SU-DHL-6 (cell line): Measurements from ENCODE around the gene HCN1.
"Not testable (repeated sequence)": the region's sequence is repeated elsewhere in the genome, so short reads cannot be mapped to it uniquely, and the experiment has no call there.

Source experiments
- H2AFZ ChIP-seq: fragments of 200-600 bp; sonication (generic); 2 replicates; pipeline ENCODE4 v1.6.1; 2014; ENCODE audit warnings: low read depth, mild to moderate bottlenecking, moderate library complexity, mixed read lengths, antibody characterized with exemption, low read length; ENCODE audit not compliant: severe bottlenecking
- H3F3A ChIP-seq: fragments of 200-600 bp; shearing (Covaris generic); 2 replicates; pipeline ENCODE4 v1.6.0; 2016; ENCODE audit warnings: antibody characterized with exemption, mild to moderate bottlenecking; ENCODE audit not compliant: insufficient read depth
- H3K27ac ChIP-seq: fragments of 200-600 bp; sonication (generic); 2 replicates; pipeline ENCODE4 v1.5.1; 2016; ENCODE audit warnings: low read depth, mild to moderate bottlenecking, low read length, moderate library complexity, mixed read lengths
- H3K27me3 ChIP-seq: fragments of 200-600 bp; sonication (generic), shearing (Covaris generic); 2 replicates; pipeline ENCODE4 v1.6.0; 2014; ENCODE audit warnings: mild to moderate bottlenecking, low read length
- H3K36me3 ChIP-seq: fragments of 200-600 bp; sonication (generic); 2 replicates; pipeline ENCODE4 v1.6.1; 2014; ENCODE audit warnings: mild to moderate bottlenecking, low read length, mixed read lengths
- H3K4me2 ChIP-seq: fragments of 300-600, 200-600 bp; shearing (Covaris generic), sonication (generic); 2 replicates; pipeline ENCODE4 v1.6.0; 2014; ENCODE audit warnings: low read length, low read depth, mild to moderate bottlenecking; ENCODE audit not compliant: poor library complexity, severe bottlenecking
- H3K4me3 ChIP-seq: fragments of 200-600 bp; sonication (generic); 2 replicates; pipeline ENCODE4 v1.5.1; 2014; ENCODE audit warnings: antibody characterized with exemption, low read length, mild to moderate bottlenecking, mixed read lengths; ENCODE audit not compliant: insufficient read depth, poor library complexity, severe bottlenecking
- H3K79me2 ChIP-seq: fragments of 200-600 bp; sonication (generic); 2 replicates; pipeline ENCODE4 v1.6.1; 2014; ENCODE audit warnings: mild to moderate bottlenecking, low read length, moderate library complexity; ENCODE audit not compliant: insufficient read depth
- H3K9ac ChIP-seq: fragments of 200-600 bp; sonication (generic); 2 replicates; pipeline ENCODE4 v1.7.0; 2014; ENCODE audit warnings: mild to moderate bottlenecking, low read length
- H3K9me2 ChIP-seq: fragments of 200-600 bp; sonication (generic); replicated peaks from 2 replicates; pipeline ENCODE4 v1.6.1; 2014; ENCODE audit warnings: low read length; ENCODE audit not compliant: insufficient read depth
- H3K9me3 ChIP-seq: fragments of 200-600 bp; sonication (generic); 2 replicates; pipeline ENCODE4 v1.6.1; 2014; ENCODE audit warnings: low read length, mixed read lengths; ENCODE audit not compliant: insufficient read depth
- H4K20me1 ChIP-seq: fragments of 200-600 bp; sonication (generic); 2 replicates; pipeline ENCODE4 v1.6.1; 2014; ENCODE audit warnings: low read depth, mild to moderate bottlenecking, antibody characterized with exemption, low read length, moderate library complexity, mixed read lengths
- CTCF ChIP-seq: fragments of 200-600 bp; sonication (generic); IDR thresholded peaks from one replicate; pipeline ENCODE4 v1.5.1; 2017; ENCODE audit warnings: antibody characterized with exemption, mild to moderate bottlenecking, low read length, moderate library complexity; ENCODE audit not compliant: insufficient read depth, poor library complexity, severe bottlenecking
- EZH2phosphoT487 ChIP-seq: fragments of 200-600 bp; sonication (generic), shearing (Covaris generic); conservative IDR thresholded peaks from 2 replicates; pipeline ENCODE4 v1.6.1; 2018; ENCODE audit warnings: mild to moderate bottlenecking, antibody characterized with exemption, low read length, moderate library complexity, mixed read lengths

The HCN1 gene

DNA sequence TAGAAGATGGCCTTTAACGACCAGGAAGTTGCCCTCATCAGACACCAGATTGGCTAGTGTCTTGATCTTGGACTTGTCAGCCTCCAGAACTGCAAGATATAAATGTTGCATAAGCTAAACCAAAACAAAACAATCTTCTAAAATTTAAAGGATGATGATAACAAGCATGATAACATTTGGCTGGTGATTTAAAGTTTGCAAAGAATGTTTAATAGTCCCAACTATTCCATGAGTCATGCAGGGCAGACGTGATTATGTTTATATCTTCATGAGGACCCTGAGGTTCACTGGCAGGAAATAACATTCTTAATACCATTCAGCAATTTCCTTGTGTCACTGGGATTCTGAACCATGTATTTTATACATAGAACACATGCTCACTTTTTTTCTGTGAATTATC, 319.8 kb downstream of the HCN1 start:
- Histone ChIP-seq H3K27me3 (no peaks in the 10 kb centered on the region), H3F3A (no peaks in the 10 kb centered on the region), H2AFZ (no peak overlapping the region), H3K9me2 (no peaks in the 10 kb centered on the region), H3K79me2 (no peaks in the 10 kb centered on the region), H4K20me1 (no peaks in the 10 kb centered on the region), H3K9me3 (peaks cover 5% of the 10 kb centered on the region; the same call in 1 of the 2 replicates), H3K4me3 (no peak overlapping the region), H3K9ac (no peak overlapping the region), H3K4me2 (no peak overlapping the region), H3K36me3 (no peaks in the 10 kb centered on the region), H3K27ac (no peak overlapping the region)
- TF ChIP-seq EZH2phosphoT487 (no peak), CTCF (no peak)

GRCh38 chr5:45372629-45373028, 323.6 kb downstream of the HCN1 start:
- no peaks in the 10 kb centered on the region for H3K27me3 ChIP-seq
- no peak overlapping the region for H3K9ac ChIP-seq
- no peak overlapping the region for H3K4me3 ChIP-seq
- no peak overlapping the region for H3K27ac ChIP-seq
- H3K79me2 ChIP-seq = no peaks in the 10 kb centered on the region
- H3K9me3 ChIP-seq = peaks cover 5% of the 10 kb centered on the region; the same call in 1 of the 2 replicates
- no peak overlapping the region for H2AFZ ChIP-seq
- no peaks in the 10 kb centered on the region for H4K20me1 ChIP-seq
- no peaks in the 10 kb centered on the region for H3F3A ChIP-seq
- H3K9me2 ChIP-seq = no peaks in the 10 kb centered on the region
- H3K36me3 ChIP-seq = no peaks in the 10 kb centered on the region
- no peak overlapping the region for H3K4me2 ChIP-seq
- TF ChIP-seq CTCF = no peak
- no peak for TF ChIP-seq EZH2phosphoT487

GRCh38 chr5:45371423-45371822, 324.8 kb downstream of the HCN1 start:
- not testable (repeated sequence) for H3K27me3 ChIP-seq, H3F3A ChIP-seq, H3K9ac ChIP-seq, H3K9me3 ChIP-seq, H3K79me2 ChIP-seq, H3K9me2 ChIP-seq, H3K36me3 ChIP-seq, H4K20me1 ChIP-seq, H3K4me3 ChIP-seq, H3K27ac ChIP-seq, H2AFZ ChIP-seq, H3K4me2 ChIP-seq

DNA sequence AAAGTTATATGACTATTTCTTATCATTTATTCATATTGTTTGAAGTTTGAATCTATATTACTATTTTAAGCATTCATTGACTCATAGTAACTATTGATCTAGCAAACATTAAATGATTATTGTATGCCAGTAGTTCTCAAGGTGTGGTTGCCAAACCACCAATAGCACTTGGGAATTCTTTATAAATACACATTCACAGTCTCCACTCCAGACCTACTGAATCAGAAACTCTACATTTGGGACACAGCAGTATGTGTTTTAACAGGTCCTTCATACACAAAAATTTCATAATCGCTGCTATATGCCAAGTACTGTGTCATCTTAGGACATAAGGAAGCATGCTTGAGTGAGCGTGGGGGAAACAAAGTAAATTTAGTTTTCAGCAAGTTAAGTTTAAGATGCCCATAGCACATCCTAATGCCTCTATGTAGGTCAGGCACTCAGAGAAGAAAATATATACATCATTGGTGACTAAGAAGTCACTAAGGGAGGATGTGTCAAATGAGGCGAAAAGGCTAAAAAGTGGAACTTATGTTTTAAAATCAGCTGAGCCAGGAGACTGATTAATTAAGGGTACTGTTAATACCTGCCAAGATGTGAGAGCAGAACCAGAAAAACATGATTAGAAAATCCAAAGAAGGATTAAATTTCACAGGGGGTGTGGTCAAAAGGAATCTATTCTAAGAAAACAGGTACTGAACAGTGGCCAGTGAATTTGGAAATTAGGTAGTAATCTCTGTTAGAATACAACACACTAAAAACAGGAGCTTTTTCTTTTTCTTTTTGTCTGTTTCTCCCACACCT, 340.8 kb downstream of the HCN1 start:
- Histone ChIP-seq H3K36me3 (no peaks in the 10 kb centered on the region), H3K27me3 (no peaks in the 10 kb centered on the region), H3K9me3 (no peaks in the 10 kb centered on the region), H3K79me2 (no peaks in the 10 kb centered on the region), H2AFZ (no peak overlapping the region), H3F3A (no peaks in the 10 kb centered on the region), H3K27ac (no peak overlapping the region), H3K4me3 (no peak overlapping the region), H3K9ac (no peak overlapping the region), H3K9me2 (no peaks in the 10 kb centered on the region), H3K4me2 (no peak overlapping the region), H4K20me1 (no peaks in the 10 kb centered on the region)
- no peak for TF ChIP-seq CTCF
- no peak for TF ChIP-seq EZH2phosphoT487
